H9 (cell line): ENCODE data around the gene CHN2. TPM values are rescaled to one million over a fixed set of nuclear protein-coding genes. Genes with fewer than 3 reads are reported as not detected.
"Not testable (repeated sequence)": the region's sequence is repeated elsewhere in the genome, so short reads cannot be mapped to it uniquely, and the experiment has no call there.

Source experiments
- DNase-seq: peaks from one replicate; pipeline ENCODE4 v3.0.0-alpha.2; 2017
- H2AFZ ChIP-seq: one replicate; pipeline ENCODE4 v1.6.1; 2013; ENCODE audit warnings: mild to moderate bottlenecking, low read length, control low read depth, moderate library complexity
- H2AK5ac ChIP-seq: 2 replicates; pipeline ENCODE4 v1.6.1; 2013; ENCODE audit warnings: low read length, control low read depth, mixed read lengths; ENCODE audit not compliant: insufficient read length
- H2BK120ac ChIP-seq: one replicate; pipeline ENCODE4 v1.6.1; 2013; ENCODE audit warnings: low read depth, mild to moderate bottlenecking, low read length, control low read depth, inconsistent platforms; ENCODE audit not compliant: poor library complexity, severe bottlenecking
- H2BK12ac ChIP-seq: 2 replicates; pipeline ENCODE4 v1.6.1; 2013; ENCODE audit warnings: low read length, control low read depth, mixed read lengths, low read depth; ENCODE audit not compliant: insufficient read length
- H2BK15ac ChIP-seq: 2 replicates; pipeline ENCODE4 v1.6.1; 2013; ENCODE audit warnings: low read depth, low read length, control low read depth
- H2BK20ac ChIP-seq: one replicate; pipeline ENCODE4 v1.6.1; 2013; ENCODE audit warnings: low read depth, mild to moderate bottlenecking, low read length, control low read depth, inconsistent platforms; ENCODE audit not compliant: poor library complexity, severe bottlenecking
- H2BK5ac ChIP-seq: 2 replicates; pipeline ENCODE4 v1.6.1; 2013; ENCODE audit warnings: low read length, control low read depth, mixed read lengths; ENCODE audit not compliant: insufficient read length
- H3K14ac ChIP-seq: 2 replicates; pipeline ENCODE4 v1.6.1; 2013; ENCODE audit warnings: low read length, control low read depth; ENCODE audit not compliant: insufficient read depth
- H3K18ac ChIP-seq: 2 replicates; pipeline ENCODE4 v1.6.1; 2013; ENCODE audit warnings: low read depth, mild to moderate bottlenecking, mixed read lengths, low read length, control low read depth; ENCODE audit not compliant: insufficient read length
- H3K23ac ChIP-seq: 2 replicates; pipeline ENCODE4 v1.6.1; 2013; ENCODE audit warnings: low read length, control low read depth, mixed read lengths, low read depth; ENCODE audit not compliant: insufficient read length
- H3K23me2 ChIP-seq: 2 replicates; pipeline ENCODE4 v1.6.1; 2013; ENCODE audit warnings: low read depth, mild to moderate bottlenecking, mixed read lengths, low read length, control low read depth; ENCODE audit not compliant: insufficient read length, poor library complexity, severe bottlenecking
- H3K27ac ChIP-seq: 2 replicates; pipeline ENCODE4 v1.5.1; 2013; ENCODE audit warnings: low read length, control low read depth, mixed read lengths, low read depth; ENCODE audit not compliant: insufficient read length
- H3K27me3 ChIP-seq: 2 replicates; pipeline ENCODE4 v1.6.1; 2013; ENCODE audit warnings: low read length, control low read depth, inconsistent platforms; ENCODE audit not compliant: insufficient read depth
- H3K4ac ChIP-seq: 2 replicates; pipeline ENCODE4 v1.6.1; 2013; ENCODE audit warnings: low read depth, mild to moderate bottlenecking, control low read depth, inconsistent platforms, low read length, moderate library complexity
- H3K4me1 ChIP-seq: 2 replicates; pipeline ENCODE4 v1.6.1; 2013; ENCODE audit warnings: low read length, control low read depth, inconsistent platforms; ENCODE audit not compliant: insufficient read depth
- H3K4me2 ChIP-seq: 2 replicates; pipeline ENCODE4 v1.6.1; 2013; ENCODE audit warnings: low read length, control low read depth, mixed read lengths; ENCODE audit not compliant: insufficient read length, insufficient read depth
- H3K56ac ChIP-seq: 2 replicates; pipeline ENCODE4 v1.6.1; 2013; ENCODE audit warnings: low read depth, mild to moderate bottlenecking, mixed read lengths, low read length, control low read depth; ENCODE audit not compliant: insufficient read length
- H3K79me1 ChIP-seq: 2 replicates; pipeline ENCODE4 v1.6.1; 2013; ENCODE audit warnings: low read depth, mild to moderate bottlenecking, moderate library complexity, low read length, control low read depth, inconsistent platforms; ENCODE audit not compliant: insufficient read depth, poor library complexity, severe bottlenecking
- H3K79me2 ChIP-seq: 2 replicates; pipeline ENCODE4 v1.6.1; 2013; ENCODE audit warnings: low read length, control low read depth, inconsistent platforms; ENCODE audit not compliant: insufficient read depth
- H3K9ac ChIP-seq: 2 replicates; pipeline ENCODE4 v1.6.1; 2013; ENCODE audit warnings: low read length, control low read depth, mixed read lengths; ENCODE audit not compliant: insufficient read length; ENCODE audit errors: extremely low read depth
- H3K9me3 ChIP-seq: one replicate; pipeline ENCODE4 v1.6.1; 2013; ENCODE audit warnings: low read depth, low read length, inconsistent platforms; ENCODE audit not compliant: control insufficient read depth
- H3T11ph ChIP-seq: one replicate; pipeline ENCODE4 v1.6.1; 2013; ENCODE audit warnings: mild to moderate bottlenecking, low read length, control low read depth, inconsistent platforms
- H4K20me1 ChIP-seq: one replicate; pipeline ENCODE4 v1.6.1; 2013; ENCODE audit not compliant: control insufficient read depth, insufficient read length, insufficient read depth
- H4K5ac ChIP-seq: 2 replicates; pipeline ENCODE4 v1.6.1; 2013; ENCODE audit warnings: low read depth, mild to moderate bottlenecking, mixed read lengths, low read length, control low read depth; ENCODE audit not compliant: insufficient read length
- H4K8ac ChIP-seq: replicated peaks from 2 replicates; pipeline ENCODE4 v1.6.1; 2013; ENCODE audit warnings: low read length, control low read depth, mixed read lengths, low read depth; ENCODE audit not compliant: insufficient read length
- H4K91ac ChIP-seq: 2 replicates; pipeline ENCODE4 v1.6.1; 2013; ENCODE audit warnings: low read depth, mild to moderate bottlenecking, moderate library complexity, mixed read lengths, low read length, control low read depth; ENCODE audit not compliant: insufficient read length
- H3K27ac Mint-ChIP-seq, 3 experiments: 2 replicates in 2 of 3; 3 replicates in 1 of 3; pipeline ENCODE4 v1.8.0; 2020 to 2021; ENCODE audit warnings: mixed read lengths in 3 of 3, mild to moderate bottlenecking in 1 of 3, moderate library complexity in 1 of 3
- H3K27me3 Mint-ChIP-seq: 2 replicates; pipeline ENCODE4 v1.8.0; 2021; ENCODE audit warnings: low read depth, mild to moderate bottlenecking, moderate library complexity, mixed read lengths
- H3K36me3 Mint-ChIP-seq, 3 experiments: 2 replicates in 2 of 3; 3 replicates in 1 of 3; pipeline ENCODE4 v1.8.0; 2020 to 2021; ENCODE audit warnings: low read depth in 3 of 3, mixed read lengths in 3 of 3; ENCODE audit not compliant: insufficient read depth in 1 of 3
- H3K4me1 Mint-ChIP-seq, 2 experiments: 2 replicates each; pipeline ENCODE4 v1.8.0; 2020; ENCODE audit warnings: mixed read lengths in 2 of 2
- H3K4me3 Mint-ChIP-seq, 2 experiments: 2 replicates in 1 of 2; 3 replicates in 1 of 2; pipeline ENCODE4 v1.8.0; 2020 to 2021; ENCODE audit warnings: mild to moderate bottlenecking in 2 of 2, mixed read lengths in 2 of 2, moderate library complexity in 1 of 2
- H3K9me3 Mint-ChIP-seq, 2 experiments: 2 replicates in 1 of 2; 3 replicates in 1 of 2; pipeline ENCODE4 v1.8.0; 2020; ENCODE audit warnings: mild to moderate bottlenecking in 2 of 2, mixed read lengths in 2 of 2, moderate library complexity in 1 of 2
- WGBS: extraction: QIAGEN DNeasy Blood & Tissue Kit; methylation state at CpG from one replicate; pipeline ENCODE4 v1.1.7; 2013; ENCODE audit warnings: missing lambda C conversion rate, low lambda C conversion rate, mixed read lengths; ENCODE audit not compliant: insufficient read length; ENCODE audit errors: extremely low coverage; 5-methylcytosine and 5-hydroxymethylcytosine counted together
- total RNA-seq: library from RNA; stranded (reverse); gene quantifications from 2 replicates; pipeline ENCODE4 v1.2.1, GENCODE V29; 2021
- TF ChIP-seq, protein P1 (sequence below): fragments of 200-600 bp; sonication (generic); conservative IDR thresholded peaks from 3 replicates; pipeline ENCODE4 v1.8.0; 2021; ENCODE audit warnings: antibody characterized with exemption, mild to moderate bottlenecking

CHN2 gene
- total RNA-seq, 1 experiment from 2014 or later: 3.3 TPM

DNA sequence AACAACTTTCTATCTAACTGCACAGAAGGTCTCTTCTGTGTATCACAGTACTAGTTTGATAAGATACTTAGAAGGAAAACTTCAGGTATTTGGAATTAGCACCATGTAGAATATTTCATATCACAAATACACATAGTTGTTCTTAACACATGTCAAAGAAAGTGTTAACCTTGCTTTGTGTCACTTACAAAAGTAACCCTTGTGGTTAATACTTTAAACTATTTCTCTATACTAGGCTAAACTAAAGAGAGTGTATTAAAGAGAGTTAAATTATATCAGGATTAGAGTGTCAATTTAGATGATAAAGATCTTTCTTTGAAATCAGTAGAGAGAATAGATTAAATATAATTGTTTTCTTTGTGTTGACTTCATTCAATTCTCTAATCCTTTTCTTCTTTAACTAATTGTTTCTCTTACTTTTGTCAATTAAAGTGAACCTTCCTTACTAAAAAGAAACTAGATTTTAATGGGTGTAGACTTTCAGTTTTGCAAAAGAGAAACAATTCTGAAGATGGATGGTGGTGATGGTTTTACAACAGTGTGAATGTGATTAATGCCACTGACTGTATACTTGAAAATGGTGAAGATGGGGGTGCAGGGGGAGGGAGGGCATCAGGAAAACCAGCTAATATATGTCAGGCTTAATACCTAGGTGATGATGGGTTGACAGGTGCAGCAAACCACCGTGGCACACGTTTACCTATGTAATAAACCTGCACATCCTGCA lies 67.8 kb downstream of the CHN2 start:
- no peak overlapping the region for H3K14ac ChIP-seq
- peaks cover 2% of the 10 kb centered on the region; the same call in 1 of the 2 replicates for H3K4me1 ChIP-seq
- H3K27me3 ChIP-seq: no peaks in the 10 kb centered on the region
- H3K56ac ChIP-seq: no peak overlapping the region
- no peak overlapping the region for H4K5ac ChIP-seq
- no peak overlapping the region for H3K9ac ChIP-seq
- H3K79me2 ChIP-seq: no peaks in the 10 kb centered on the region
- no peaks in the 10 kb centered on the region for H3K23me2 ChIP-seq
- no peak overlapping the region for H2BK5ac ChIP-seq
- H2BK15ac ChIP-seq: no peak overlapping the region
- Mint-ChIP-seq H3K36me3 (peaks cover 15 to 28% (median 16%) of the 10 kb centered on the region in 3 experiments; a peak in 6 of 7 replicates), H3K4me1 (peaks cover 14 to 15% of the 10 kb centered on the region in 2 experiments), H3K9me3 (peaks cover 20 to 22% of the 10 kb centered on the region in 2 experiments), H3K4me3 (no peak overlapping the region), H3K27ac (no peak overlapping the region), H3K27me3 (peaks cover 4% of the 10 kb centered on the region; the same call in 1 of the 2 replicates)
- no peak overlapping the region for H2AK5ac ChIP-seq
- no peaks in the 10 kb centered on the region for H4K20me1 ChIP-seq
- H3T11ph ChIP-seq: no peak overlapping the region
- no peak overlapping the region for H2AFZ ChIP-seq
- TF ChIP-seq, protein P1, sequence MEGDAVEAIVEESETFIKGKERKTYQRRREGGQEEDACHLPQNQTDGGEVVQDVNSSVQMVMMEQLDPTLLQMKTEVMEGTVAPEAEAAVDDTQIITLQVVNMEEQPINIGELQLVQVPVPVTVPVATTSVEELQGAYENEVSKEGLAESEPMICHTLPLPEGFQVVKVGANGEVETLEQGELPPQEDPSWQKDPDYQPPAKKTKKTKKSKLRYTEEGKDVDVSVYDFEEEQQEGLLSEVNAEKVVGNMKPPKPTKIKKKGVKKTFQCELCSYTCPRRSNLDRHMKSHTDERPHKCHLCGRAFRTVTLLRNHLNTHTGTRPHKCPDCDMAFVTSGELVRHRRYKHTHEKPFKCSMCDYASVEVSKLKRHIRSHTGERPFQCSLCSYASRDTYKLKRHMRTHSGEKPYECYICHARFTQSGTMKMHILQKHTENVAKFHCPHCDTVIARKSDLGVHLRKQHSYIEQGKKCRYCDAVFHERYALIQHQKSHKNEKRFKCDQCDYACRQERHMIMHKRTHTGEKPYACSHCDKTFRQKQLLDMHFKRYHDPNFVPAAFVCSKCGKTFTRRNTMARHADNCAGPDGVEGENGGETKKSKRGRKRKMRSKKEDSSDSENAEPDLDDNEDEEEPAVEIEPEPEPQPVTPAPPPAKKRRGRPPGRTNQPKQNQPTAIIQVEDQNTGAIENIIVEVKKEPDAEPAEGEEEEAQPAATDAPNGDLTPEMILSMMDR: no peak
- no peak overlapping the region for H3K4me2 ChIP-seq
- no CpG with 5 or more reads among the region's 2 CpGs for WGBS
- DNase-seq: no peak
- H2BK20ac ChIP-seq: no peak overlapping the region
- H3K4ac ChIP-seq: no peak overlapping the region
- H4K8ac ChIP-seq: no peak overlapping the region
- H3K23ac ChIP-seq: no peak overlapping the region
- H3K79me1 ChIP-seq: no peaks in the 10 kb centered on the region
- H4K91ac ChIP-seq: no peak overlapping the region
- no peaks in the 10 kb centered on the region for H3K9me3 ChIP-seq
- no peak overlapping the region for H3K18ac ChIP-seq
- H2BK120ac ChIP-seq: no peak overlapping the region
- H3K27ac ChIP-seq: no peak overlapping the region
- H2BK12ac ChIP-seq: no peak overlapping the region

DNA sequence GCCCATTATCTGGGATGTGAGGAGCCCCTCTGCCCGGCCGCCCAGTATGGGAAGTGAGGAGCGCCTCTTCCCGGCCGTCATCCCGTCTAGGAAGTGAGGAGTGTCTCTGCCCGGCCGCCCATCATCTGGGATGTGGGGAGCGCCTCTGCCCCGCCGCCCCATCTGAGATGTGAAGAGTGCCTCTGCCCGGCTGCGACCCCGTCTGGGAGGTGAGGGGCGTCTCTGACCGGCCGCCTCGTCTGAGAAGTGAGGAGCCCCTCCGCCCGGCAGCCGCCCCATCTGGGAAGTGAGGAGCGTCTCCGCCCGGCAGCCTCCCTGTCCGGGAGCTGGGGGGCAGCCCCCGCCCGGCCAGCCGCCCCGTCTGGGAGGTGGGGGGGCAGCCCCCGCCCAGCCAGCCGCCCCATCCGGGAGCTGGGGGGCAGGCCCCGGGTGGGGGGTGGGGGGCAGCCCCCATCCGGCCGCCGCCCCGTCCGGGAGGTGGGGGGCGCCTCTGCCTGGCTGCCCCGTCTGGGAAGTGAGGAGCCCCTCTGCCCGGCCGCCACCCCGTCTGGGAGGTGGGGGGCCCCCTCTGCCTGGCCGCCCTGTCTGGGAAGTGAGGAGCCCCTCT lies 69.1 kb downstream of the CHN2 start:
- not testable (repeated sequence) for H3T11ph ChIP-seq, H4K91ac ChIP-seq, H3K27ac ChIP-seq, H4K8ac ChIP-seq, H3K23ac ChIP-seq, H3K79me1 ChIP-seq, H3K27ac Mint-ChIP-seq, H3K56ac ChIP-seq, H3K14ac ChIP-seq, H4K5ac ChIP-seq, H3K27me3 ChIP-seq, H2AFZ ChIP-seq, H3K18ac ChIP-seq, H2BK20ac ChIP-seq, H2BK12ac ChIP-seq, H2BK15ac ChIP-seq, H3K4ac ChIP-seq, H4K20me1 ChIP-seq, H3K4me2 ChIP-seq, H2AK5ac ChIP-seq, DNase-seq, H3K23me2 ChIP-seq, H3K4me1 ChIP-seq, H3K27me3 Mint-ChIP-seq, H2BK120ac ChIP-seq, H3K79me2 ChIP-seq, H3K4me3 Mint-ChIP-seq, H3K9ac ChIP-seq, H2BK5ac ChIP-seq, H3K9me3 ChIP-seq
- H3K4me1 Mint-ChIP-seq: peaks cover 14 to 15% of the 10 kb centered on the region in 2 experiments
- H3K36me3 Mint-ChIP-seq: peaks cover 15 to 28% (median 16%) of the 10 kb centered on the region in 3 experiments; a peak in 6 of 7 replicates
- H3K9me3 Mint-ChIP-seq: peaks cover 20 to 22% of the 10 kb centered on the region in 2 experiments
- WGBS: no CpG with 5 or more reads among the region's 44 CpGs
